Uterus (tissue), 4 donors: ENCODE data around the gene UFSP2. TPM values are rescaled to one million over a fixed set of nuclear protein-coding genes. Genes with fewer than 3 reads are reported as not detected.
"Not testable (repeated sequence)": the region's sequence is repeated elsewhere in the genome, so short reads cannot be mapped to it uniquely, and the experiment has no call there.

Experiments used
- DNase-seq, 2 donors: peaks; one replicate each; pipeline ENCODE4 v3.0.0-alpha.2; 2019 to 2020
- H3K27ac ChIP-seq, 2 donors: fragments of 200-600 bp; sonication (generic); 1 replicate in 1 of 2; 2 replicates in 1 of 2; pipeline ENCODE4 v1.5.1; 2016 to 2018
- H3K27me3 ChIP-seq, 2 donors: fragments of 200-600 bp; sonication (generic); one replicate each; pipeline ENCODE4 v1.5.1; 2018 to 2019; ENCODE audit warnings: control low read depth in 1 of 2
- H3K36me3 ChIP-seq, 2 donors: fragments of 200-600 bp; sonication (generic); one replicate each; pipeline ENCODE4 v1.5.1; 2019; ENCODE audit warnings: control low read depth in 1 of 2
- H3K4me1 ChIP-seq, 2 donors: fragments of 200-600 bp; sonication (generic); one replicate each; pipeline ENCODE4 v1.5.1; 2018 to 2019; ENCODE audit warnings: control low read depth in 1 of 2
- H3K4me3 ChIP-seq, 2 donors: fragments of 200-600 bp; sonication (generic); 1 replicate in 1 of 2; 2 replicates in 1 of 2; pipeline ENCODE4 v1.5.1; 2018 to 2019; ENCODE audit warnings: mild to moderate bottlenecking in 1 of 2
- H3K9me3 ChIP-seq, 2 donors: fragments of 200-600 bp; sonication (generic); one replicate each; pipeline ENCODE4 v1.5.1; 2019; ENCODE audit warnings: control low read depth in 1 of 2
- CTCF ChIP-seq, 4 experiments: fragments of 200-600 bp in 2 of 4; fragments of 450-650 bp in 2 of 4; sonication (generic) in 2 of 4; IDR thresholded peaks; one replicate each; pipeline ENCODE4 v1.5.1; 2016 to 2019; ENCODE audit warnings: antibody characterized with exemption in 4 of 4, mild to moderate bottlenecking in 2 of 4, moderate library complexity in 1 of 4
- POLR2A ChIP-seq, 2 donors: fragments of 450-650 bp; IDR thresholded peaks; one replicate each; pipeline ENCODE4 v1.6.1; 2016; ENCODE audit warnings: antibody characterized with exemption in 2 of 2, mild to moderate bottlenecking in 1 of 2, moderate library complexity in 1 of 2
- intact Hi-C: fragments of 100-400 bp; cut with DNase I; formaldehyde crosslinking; loops from one replicate; pipeline ENCODE4 v1.15.1; 2023; ENCODE audit warnings: low total_unique reads
- total RNA-seq, 4 donors: library from RNA; depleted of rRNA in 3 of 4; stranded (reverse); fragments of >200 nt in 3 of 4; gene quantifications; one replicate each; pipeline versions ENCODE4 v1.1.0 to v1.2.4, GENCODE V29; 2014 to 2023
- donor health status: DM: yes; HTN: yes; CAD: no.

The UFSP2 gene
- total RNA-seq, 4 donors from 2014 or later, result 18.2 to 170 (median 55.8) TPM

GRCh38 chr4:185369731-185370130 lies 56.0 kb downstream of the UFSP2 start:
- intact Hi-C loops, result no loop called here

DNA sequence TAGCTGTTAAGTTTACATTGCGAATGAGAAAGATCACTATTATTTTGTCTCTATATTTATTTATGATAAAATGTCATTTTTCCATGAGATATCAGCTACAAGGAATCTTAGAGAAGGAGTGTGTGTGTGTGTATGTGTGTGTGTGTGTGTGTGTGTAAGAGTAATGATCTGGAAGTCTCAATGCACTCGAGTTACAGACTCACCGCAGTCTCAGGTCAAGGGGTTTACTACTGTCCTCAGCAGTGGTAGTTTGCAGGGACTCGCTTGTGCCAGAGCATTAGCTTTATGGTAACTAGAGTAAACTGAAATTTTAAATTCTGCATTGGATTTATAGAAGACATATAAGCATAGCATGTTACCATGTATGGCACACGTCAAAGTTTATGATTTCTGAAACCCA lies 60.9 kb downstream of the UFSP2 start:
- no peak for TF ChIP-seq POLR2A (IDR thresholded peaks at IDR 0.05)
- no peak for TF ChIP-seq CTCF (IDR thresholded peaks at IDR 0.05)
- H3K4me1 ChIP-seq, result no peaks in the 10 kb centered on the region
- H3K27me3 ChIP-seq, result no peaks in the 10 kb centered on the region
- no peaks in the 10 kb centered on the region for H3K36me3 ChIP-seq
- no peak overlapping the region for H3K27ac ChIP-seq
- no peak for DNase-seq
- intact Hi-C loops, result no loop called here
- no peak overlapping the region for H3K4me3 ChIP-seq
- H3K9me3 ChIP-seq, result no peaks in the 10 kb centered on the region

More at GRCh38 chr4:185369731-185370130, 56.0 kb downstream of the UFSP2 start:
- Histone ChIP-seq H3K27me3 (no peaks in the 10 kb centered on the region), H3K9me3 (no peaks in the 10 kb centered on the region), H3K4me3 (no peak overlapping the region), H3K36me3 (no peaks in the 10 kb centered on the region), H3K4me1 (no peaks in the 10 kb centered on the region), H3K27ac (no peak overlapping the region)
- DNase-seq, result no peak
- TF ChIP-seq CTCF (IDR thresholded peaks at IDR 0.05) (no peak), POLR2A (IDR thresholded peaks at IDR 0.05) (no peak)

- TF ChIP-seq CTCF (IDR thresholded peaks at IDR 0.05), result no peak
- TF ChIP-seq POLR2A (IDR thresholded peaks at IDR 0.05), result no peak
- no peak overlapping the region for H3K27ac ChIP-seq
- intact Hi-C loops, result no loop called here
Observed at GRCh38 chr4:185363251-185363650, 62.5 kb downstream of the UFSP2 start.

GRCh38 chr4:185362570-185362969 lies 63.2 kb downstream of the UFSP2 start:
- H3K4me1 ChIP-seq, H3K27me3 ChIP-seq, intact Hi-C loops, DNase-seq, H3K4me3 ChIP-seq, H3K27ac ChIP-seq, H3K9me3 ChIP-seq, H3K36me3 ChIP-seq: not testable (repeated sequence)

More at GRCh38 chr4:185363251-185363650, 62.5 kb downstream of the UFSP2 start:
- Histone ChIP-seq H3K27me3 (no peaks in the 10 kb centered on the region), H3K4me3 (no peak overlapping the region), H3K36me3 (no peaks in the 10 kb centered on the region), H3K9me3 (no peaks in the 10 kb centered on the region), H3K4me1 (no peaks in the 10 kb centered on the region)
- DNase-seq, result no peak

DNA sequence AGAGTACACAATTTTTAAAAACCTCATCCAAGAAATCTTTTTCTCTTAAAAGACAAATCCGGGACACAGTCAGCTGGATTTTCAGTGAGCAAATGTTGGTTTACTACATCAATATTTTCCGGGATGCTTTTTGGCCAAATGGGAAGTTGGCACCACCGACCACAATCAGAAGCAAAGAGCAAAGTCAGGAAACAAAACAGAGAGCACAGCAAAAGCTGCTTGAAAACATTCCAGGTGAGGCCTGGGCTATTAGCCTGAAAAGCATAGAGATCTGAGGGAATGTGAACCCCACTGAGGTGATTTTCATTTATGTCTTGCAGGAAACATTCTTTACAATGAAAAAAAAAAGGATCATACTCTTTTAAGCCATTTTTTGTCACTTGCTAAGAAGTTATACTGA lies 63.9 kb downstream of the UFSP2 start:
- Histone ChIP-seq H3K27ac (no peak overlapping the region), H3K36me3 (no peaks in the 10 kb centered on the region), H3K4me3 (no peak overlapping the region), H3K4me1 (no peaks in the 10 kb centered on the region), H3K27me3 (no peaks in the 10 kb centered on the region), H3K9me3 (no peaks in the 10 kb centered on the region)
- no peak for DNase-seq
- intact Hi-C loops, result no loop called here
- TF ChIP-seq POLR2A (IDR thresholded peaks at IDR 0.05) (no peak), CTCF (IDR thresholded peaks at IDR 0.05) (no peak)
